HG03025 (cell line): ENCODE data around the gene BNIP3.
"Not testable (repeated sequence)": the region's sequence is repeated elsewhere in the genome, so short reads cannot be mapped to it uniquely, and the experiment has no call there.

Experiments
- ATAC-seq: cut with Tn5 transposase; IDR thresholded peaks from one replicate; pipeline ENCODE4 v1.9.1; 2021; ENCODE audit warnings: mild to moderate bottlenecking, moderate library complexity; ENCODE audit not compliant: unreplicated experiment, low FRiP score

BNIP3 gene

DNA sequence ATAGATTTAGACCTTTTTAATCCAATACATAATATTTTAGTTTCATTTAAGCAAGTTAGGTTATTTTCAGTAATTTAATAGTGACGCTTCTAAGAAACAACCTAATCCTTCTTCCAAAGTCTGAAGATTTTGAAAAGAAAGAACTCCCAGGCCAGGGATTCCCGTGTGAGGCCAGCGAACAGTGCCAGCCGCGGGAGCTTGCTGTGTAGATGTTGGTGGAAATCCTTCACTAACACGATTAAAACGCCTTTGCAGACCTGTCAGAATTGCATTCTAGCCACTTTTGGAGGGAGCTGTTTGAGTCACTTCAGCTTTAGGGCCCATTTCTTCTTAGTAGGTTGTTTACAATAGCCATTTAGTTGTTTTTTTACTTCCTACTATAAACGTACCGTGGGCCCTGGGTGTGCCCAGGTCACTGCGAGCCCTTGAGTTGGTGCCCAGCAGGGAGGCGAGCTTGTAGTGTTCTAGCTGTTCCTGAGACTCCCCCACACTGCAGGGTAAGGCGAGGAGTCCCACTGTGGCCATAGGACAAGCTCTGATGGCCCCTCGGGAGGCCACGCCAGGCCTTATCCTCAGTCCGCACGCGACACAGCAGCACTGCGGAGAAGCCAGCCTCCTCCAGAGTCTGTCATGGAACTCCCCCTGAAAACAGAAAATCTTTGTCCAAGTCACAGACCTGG, 48.6 kb downstream of the BNIP3 start:
- ATAC-seq = no peak

DNA sequence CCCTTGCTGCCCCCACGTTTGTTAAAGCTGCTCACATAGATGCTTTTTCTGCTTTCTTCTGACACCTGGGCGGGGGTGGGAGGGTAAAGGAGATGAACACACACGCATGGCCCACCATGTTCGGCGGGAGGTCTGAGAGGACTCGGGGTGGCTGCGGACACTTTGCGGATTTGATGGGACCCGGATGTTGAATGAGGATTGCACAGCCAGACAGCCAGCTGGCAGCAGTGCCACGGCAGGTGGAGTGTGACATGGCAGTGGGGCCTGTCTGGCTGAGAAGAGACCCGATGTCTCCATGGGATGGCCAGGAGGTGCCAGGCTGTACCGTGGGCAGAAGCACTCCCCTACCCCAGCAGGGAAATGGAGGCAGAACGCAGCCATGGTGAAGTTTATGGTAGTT, 49.7 kb downstream of the BNIP3 start:
- no peak for ATAC-seq

DNA sequence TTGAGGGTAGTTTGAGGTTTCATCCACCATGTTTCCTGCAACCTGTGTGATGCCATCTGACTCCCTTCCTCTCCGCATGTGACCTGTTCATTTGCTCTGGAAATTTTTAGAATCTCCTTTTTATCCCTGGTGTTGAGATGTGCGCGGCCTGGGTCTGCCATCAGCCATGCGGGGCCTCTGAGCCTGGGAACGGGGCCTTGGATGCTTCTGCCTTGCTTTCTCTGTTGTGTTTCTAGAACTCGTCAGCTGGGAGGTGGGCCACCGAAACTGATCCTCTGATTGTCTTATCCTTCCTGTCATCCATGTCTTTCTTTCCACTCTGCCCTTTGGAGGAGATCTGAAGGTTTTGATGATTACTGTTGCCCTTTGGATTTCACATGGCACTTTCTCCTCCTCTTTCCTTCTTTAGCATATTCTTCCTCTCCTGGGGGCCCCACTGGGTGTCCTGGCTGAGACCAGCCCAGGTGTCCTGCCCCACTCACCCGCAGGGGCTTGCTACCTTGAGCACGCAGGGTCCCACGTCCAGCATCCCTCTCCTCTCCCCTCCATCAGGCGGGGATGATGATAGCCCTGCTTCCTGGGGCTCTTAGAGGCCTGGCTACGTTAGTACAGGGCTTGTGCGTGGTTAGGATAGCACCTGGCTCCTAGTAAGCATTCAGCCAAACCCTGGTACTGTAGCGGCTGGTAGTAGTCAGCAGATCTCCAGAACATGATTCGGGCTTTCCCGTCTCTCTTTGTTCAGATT, 51.0 kb downstream of the BNIP3 start:
- no peak for ATAC-seq

DNA sequence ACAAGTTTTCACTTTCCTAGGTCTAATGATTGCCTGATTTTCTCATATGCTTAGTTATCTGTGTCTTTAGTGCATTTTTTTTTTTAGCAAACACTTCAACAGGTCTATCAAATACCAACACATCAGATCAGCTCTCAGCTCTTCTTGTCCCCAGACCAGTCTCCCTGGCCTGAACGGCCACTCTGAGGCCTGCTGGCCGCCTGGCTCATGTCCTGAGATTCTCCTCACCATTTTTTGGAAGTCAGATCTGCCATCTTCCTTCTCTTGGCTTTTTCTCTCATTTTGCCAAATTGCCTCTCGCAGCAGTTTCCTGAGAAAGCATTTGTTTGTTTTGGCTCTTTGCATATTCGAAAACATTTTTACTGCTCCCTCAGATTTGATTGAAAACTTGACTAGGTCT, 51.6 kb downstream of the BNIP3 start:
- no peak for ATAC-seq

DNA sequence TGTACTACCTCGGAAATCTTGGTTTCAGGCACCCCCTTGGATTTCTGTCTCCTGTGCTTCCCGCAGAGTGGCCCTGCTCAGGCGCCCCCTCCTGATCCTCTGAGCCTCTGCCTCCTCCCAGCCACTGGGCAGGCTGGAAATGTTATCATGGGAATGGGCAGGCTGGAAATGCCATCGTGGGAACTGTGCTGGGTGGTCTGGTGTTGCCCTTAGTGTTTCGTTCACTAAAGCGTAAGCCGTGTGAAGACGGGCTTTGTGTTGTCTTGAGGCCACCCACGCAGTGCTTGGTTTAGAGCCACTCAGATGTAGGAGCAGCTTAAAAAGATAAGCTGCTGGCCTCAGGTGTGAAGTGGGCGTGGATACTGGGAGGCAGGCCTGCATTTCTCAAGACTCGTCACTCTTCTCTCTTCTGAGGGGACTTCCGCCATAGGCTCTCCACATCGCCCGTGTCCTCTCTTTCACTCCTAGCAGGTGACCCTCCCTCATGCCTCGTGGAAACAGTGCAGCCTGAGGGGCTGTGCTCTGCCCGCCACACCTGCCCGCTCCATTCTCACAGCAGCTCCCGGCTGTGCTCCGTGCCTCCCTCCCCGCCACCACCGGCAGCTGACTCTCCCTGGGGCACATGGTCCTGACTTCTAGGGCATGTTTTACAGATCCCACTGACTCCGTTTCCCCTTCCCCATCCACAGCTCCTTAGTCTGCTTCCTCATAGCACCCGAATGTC, 52.4 kb downstream of the BNIP3 start:
- ATAC-seq = no peak

DNA sequence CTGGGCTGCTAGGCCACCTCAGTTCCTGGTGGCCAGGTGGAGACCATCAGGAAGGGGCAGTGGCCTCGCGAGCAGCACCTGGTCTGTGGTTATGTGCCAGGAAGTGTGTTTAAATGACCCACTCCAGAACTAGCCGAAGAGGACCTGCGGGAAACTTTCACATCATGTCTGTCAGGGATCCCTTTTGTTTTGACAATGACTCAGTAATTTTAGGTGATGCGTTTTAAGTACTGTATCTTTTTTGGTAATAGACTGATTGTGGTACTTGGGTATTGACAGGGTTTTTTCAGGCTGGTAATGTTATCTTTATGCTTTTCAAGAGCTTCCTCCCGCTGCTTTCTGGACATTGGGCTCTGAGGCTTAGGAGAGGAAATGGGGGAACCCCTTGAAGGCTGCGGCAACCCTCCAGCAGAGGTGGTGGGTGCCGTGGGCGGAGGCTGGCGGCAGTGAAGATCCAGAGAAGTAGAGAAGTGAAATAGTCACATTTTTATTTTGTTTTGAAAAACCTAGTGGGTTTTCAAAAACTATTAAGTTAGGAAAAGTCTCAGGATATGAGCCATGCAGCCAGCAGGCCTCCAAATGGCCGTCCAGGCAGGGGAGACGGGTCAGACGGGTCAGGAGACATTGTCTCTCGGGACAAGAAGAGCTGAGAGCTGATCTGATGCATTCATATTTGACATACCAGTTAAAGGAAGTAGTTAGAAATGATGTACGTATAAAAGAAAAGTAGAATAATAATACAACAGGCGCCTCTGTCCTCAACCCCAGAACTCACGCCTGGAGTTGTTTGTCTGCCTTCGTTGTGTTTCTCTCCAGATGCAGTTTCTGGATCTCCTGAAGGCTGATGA, 53.3 kb downstream of the BNIP3 start:
- peak; percentile 91 for ATAC-seq

DNA sequence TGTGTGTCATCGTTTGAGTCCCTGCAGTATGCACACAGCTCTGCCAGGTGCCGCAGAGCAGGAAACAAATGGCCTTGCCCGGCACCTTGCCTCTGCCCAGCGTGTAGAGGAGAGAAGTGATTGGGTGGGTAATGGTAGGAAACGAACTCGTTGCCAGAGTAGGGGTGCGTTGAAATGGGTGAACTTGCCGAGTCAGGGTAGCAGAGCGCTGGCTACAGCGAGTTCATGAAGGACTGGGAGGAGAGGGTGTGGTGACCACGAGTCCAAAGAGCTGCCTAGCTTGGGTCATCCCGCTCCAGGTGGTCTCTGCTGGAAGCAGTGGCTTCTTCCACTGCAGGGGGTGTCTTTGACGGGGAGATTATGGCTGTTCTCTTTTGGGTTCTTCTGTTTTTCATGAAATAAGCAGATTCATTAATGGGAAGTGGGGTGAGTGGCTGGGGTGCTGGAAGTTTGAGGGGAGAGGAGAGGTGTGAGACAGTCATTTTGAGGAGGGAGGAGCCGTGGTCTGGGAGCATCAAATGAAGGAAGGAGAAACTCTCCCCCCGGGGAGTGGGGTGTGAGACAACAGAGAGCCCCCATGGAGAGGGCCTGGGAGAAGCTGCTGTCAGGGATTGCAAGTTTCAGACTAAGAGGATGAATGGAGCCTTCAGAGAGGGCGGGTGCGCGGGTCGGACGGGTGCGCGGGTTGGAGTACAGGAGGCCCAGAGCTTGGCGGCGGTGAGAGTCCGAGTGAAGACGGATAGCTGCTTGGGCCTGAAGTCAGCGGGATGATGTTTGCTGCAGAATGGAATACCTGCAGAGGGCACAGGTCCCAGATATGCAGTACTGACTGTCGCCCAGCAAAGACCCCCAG, 54.8 kb downstream of the BNIP3 start:
- no peak for ATAC-seq

DNA sequence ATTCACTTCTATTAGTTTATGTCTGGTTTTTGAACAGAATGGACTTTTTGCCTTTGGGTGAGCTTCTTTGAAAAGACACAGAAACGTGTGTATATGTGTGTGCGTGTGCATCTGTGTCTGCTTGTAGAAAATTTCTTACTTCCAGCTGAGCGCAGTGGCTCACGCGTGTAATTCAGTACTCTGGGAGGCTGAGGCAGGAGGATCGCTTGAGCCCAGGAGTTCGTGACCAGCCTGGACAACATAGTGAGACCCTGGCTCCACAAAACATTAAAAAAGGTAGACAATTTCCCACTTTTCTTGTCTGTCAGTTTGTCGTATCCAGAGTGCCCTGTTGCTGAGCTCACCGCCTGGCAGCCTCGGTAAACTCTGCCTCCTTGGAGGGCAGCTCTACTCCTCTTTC, 55.5 kb downstream of the BNIP3 start:
- ATAC-seq = no peak

DNA sequence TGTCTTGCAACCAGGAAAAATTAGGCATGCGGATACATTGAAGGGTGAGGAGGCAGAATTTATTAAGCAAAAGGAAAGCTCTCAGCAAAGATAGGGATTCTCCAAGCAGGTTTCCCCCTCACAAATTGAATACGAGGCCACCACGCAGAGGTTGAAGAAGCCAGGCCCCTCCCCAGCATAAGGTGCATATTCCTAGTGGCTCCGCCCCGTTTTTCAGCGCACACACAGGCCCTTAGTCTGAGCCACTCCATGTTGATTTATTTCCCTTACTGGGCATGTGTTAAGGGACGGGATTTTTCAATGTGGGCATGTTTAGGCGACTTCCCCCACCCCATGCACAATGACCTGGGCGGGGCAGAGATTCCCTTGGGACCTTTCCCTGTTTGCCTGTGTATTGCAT, 56.0 kb downstream of the BNIP3 start:
- no peak for ATAC-seq

DNA sequence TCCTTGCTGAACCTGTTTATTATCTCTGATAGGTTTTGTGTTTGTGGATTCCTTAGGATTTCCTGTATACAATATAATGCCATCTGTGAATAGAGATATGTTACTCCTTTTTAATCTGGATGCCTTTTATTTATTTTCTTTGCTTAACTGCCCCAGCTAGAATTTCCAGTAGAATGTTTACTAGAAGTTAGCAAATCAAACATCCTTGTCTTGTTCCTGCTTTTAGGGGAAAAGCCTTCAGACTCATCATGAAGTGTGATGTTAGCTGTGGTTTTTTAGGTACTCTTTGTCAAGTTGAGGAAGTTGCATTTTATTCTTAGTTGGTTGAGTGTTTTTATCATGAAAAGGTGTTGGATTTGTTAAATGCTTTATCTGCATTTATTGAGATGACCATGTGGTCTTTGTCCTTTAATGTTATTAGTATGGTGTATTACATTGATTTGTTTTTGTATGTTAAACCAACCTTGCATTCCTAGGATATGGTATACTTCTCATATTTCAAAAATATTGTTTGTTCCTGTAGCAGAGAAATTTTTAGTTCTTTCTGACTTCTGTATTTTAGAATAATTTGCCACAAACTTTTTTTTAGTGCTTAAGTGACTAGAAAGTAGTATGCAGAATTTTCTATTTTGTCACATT, 56.6 kb downstream of the BNIP3 start:
- no peak for ATAC-seq

DNA sequence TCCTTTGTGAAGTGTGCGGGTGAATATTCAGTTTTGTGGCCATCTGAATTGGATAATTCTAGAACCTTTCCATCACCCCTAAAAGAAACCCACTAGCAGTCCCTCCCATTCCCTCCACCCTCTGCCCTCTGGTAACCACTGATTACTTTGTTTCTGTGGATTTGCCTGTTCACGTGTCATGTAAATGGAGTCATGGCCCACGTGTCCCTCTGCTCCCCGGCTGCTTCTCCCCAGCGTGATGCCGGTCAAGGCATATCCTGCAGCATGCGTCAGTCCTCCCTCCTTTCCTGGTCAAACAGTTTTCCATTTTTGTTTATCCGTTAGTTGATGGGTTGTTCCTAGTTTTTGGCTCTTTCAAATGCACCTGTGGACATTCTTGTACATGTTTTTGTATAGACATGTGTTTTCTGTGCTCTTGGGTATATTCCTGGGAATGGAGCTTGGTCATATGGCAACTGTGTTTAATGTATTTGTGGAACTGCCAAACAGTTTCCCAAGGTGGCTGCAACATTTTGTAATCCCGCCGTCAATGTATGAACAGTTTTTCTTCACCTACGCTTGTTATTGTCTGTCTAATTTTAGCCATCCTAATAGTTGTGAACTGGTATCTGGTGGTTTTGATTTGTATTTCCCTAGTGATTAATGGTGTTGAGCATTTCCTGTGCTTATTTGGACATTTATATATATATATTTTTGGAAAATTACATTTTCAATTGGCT, 58.5 kb downstream of the BNIP3 start:
- ATAC-seq = no peak

DNA sequence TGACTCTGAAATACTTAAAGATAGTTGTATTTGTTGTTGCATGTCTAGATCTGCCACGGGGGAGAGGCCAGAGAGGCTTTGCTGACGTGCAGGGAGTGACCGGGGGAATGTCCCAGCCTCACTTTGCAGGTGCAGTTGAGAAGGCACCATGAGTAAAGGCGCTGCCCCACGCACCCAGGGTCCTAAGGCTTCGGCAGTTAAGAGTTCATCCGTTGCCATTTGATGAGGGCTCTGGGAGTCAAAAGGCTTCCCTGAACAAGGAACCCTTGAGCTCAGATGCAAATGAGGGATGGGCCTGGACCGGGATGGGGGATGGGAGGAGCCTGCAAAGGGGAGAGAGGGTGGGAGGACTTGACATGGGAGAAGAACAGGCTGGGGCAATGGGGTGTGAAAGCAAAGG, 60.5 kb downstream of the BNIP3 start:
- peak; percentile 57 for ATAC-seq

DNA sequence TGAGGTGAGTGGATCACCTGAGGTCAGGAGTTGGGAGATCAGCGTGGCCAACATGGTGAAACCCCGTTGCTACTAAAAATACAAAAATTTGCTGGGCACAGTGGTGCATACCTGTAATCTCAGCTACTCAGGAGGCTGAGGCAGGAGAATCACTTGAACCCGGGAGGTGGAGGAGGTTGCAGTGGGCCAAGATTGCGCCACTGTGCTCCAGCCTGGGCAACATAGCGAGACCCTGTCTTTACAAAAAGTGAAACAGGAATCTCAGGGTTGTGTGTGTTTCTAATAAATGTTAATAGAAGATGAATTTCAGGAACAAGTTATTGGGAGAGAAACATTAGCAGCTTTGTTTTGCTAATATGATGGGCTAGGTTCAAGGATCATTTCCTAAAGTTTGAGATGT, 61.0 kb downstream of the BNIP3 start:
- ATAC-seq = no peak

DNA sequence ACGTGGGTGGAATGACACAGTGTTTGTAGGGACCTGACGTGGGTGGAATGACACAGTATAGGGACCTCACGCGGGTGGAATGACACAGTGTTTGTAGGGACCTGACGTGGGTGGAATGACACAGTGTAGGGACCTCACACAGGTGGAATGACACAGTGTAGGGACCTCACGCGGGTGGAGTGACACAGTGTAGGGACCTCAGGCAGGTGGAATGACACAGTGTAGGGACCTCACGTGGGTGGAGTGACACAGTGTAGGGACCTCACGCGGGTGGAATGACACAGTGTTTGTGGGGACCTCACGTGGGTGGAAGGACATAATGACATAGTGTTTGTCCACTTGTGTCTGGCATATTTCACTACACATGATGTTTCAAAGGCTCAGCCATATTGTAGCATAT, 61.6 kb downstream of the BNIP3 start:
- ATAC-seq = no peak

DNA sequence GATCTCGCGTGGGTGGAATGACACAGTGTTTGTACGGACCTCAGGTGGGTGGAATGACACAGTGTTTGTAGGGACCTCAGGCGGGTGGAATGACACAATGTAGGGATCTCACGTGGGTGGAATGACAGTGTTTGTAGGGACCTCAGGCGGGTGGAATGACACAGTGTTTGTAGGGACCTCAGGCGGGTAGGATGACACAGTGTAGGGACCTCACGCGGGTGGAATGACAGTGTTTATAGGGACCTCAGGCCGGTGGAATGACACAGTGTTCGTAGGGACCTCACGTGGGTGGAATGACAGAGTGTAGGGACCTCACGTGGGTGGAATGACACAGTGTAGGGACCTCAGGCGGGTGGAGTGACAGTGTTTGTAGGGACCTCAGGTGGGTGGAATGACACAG, 62.3 kb downstream of the BNIP3 start:
- ATAC-seq = not testable (repeated sequence)
